K562 (cell line): Measurements from ENCODE around the gene TYRO3. TPM values are rescaled to one million over a fixed set of nuclear protein-coding genes. Genes with fewer than 3 reads are reported as not detected.

Source experiments
- BACH1 ChIP-seq: fragments of 200-800 bp; sonication (Bioruptor generic); IDR thresholded peaks from 2 replicates; pipeline ENCODE4 v1.6.1; 2016; ENCODE audit warnings: missing genetic modification characterization, missing compliant biosample characterization
- BMI1 ChIP-seq: fragments of 150-350 bp; IDR thresholded peaks from 2 replicates; pipeline ENCODE4 v1.6.1; 2014; ENCODE audit warnings: low read length
- CCNT2 ChIP-seq: IDR thresholded peaks from 2 replicates; pipeline ENCODE4 v1.6.1; 2011; ENCODE audit warnings: borderline replicate concordance, low read depth, mild to moderate bottlenecking, moderate library complexity, mixed read lengths, low read length; ENCODE audit not compliant: insufficient read length; ENCODE audit errors: extremely low read depth
- CREBBP ChIP-seq: IDR thresholded peaks from one replicate; pipeline ENCODE4 v1.6.1; 2012; ENCODE audit warnings: low read depth, mild to moderate bottlenecking, control low read depth, inconsistent platforms, low read length
- CREM ChIP-seq: IDR thresholded peaks from 2 replicates; pipeline ENCODE4 v1.6.1; 2014; ENCODE audit warnings: antibody characterized with exemption, low read depth
- DACH1 ChIP-seq: fragments of 450-650 bp; IDR thresholded peaks from 2 replicates; pipeline ENCODE4 v1.6.1; 2018; ENCODE audit not compliant: partially characterized antibody
- ESRRA ChIP-seq: fragments of 450-650 bp; IDR thresholded peaks from 2 replicates; pipeline ENCODE4 v1.6.1; 2014; ENCODE audit warnings: low read depth, mild to moderate bottlenecking, moderate library complexity, borderline replicate concordance
- GABPB2 ChIP-seq: fragments of 250-450 bp; sonication (Bioruptor Pico); conservative IDR thresholded peaks from 2 replicates; pipeline ENCODE4 v1.5.1; 2021; ENCODE audit warnings: mild to moderate bottlenecking
- HDAC3 ChIP-seq: fragments of 450-650 bp; IDR thresholded peaks from 2 replicates; pipeline ENCODE4 v1.6.1; 2018; ENCODE audit warnings: borderline replicate concordance, mild to moderate bottlenecking, moderate library complexity; ENCODE audit not compliant: partially characterized antibody
- MAX ChIP-seq: sonication (generic); formaldehyde crosslinking; IDR thresholded peaks from 2 replicates; pipeline ENCODE4 v1.9.0; 2022; ENCODE audit warnings: mild to moderate bottlenecking, missing genetic modification reagents
- MIER1 ChIP-seq: fragments of 450-650 bp; IDR thresholded peaks from 2 replicates; pipeline ENCODE4 v1.6.1; 2016; ENCODE audit warnings: antibody characterized with exemption, mild to moderate bottlenecking, low read depth
- POLR2AphosphoS2 ChIP-seq: IDR thresholded peaks from 2 replicates; pipeline ENCODE4 v1.6.1; 2012; ENCODE audit warnings: low read length, improper control_type of control experiment
- POLR2H ChIP-seq: IDR thresholded peaks from 2 replicates; pipeline ENCODE4 v1.6.1; 2016; ENCODE audit warnings: missing genetic modification characterization, low read depth, mild to moderate bottlenecking, control low read depth, missing compliant biosample characterization, moderate library complexity
- RBM17 ChIP-seq: fragments of 200-400 bp; formaldehyde crosslinking; IDR thresholded peaks from 2 replicates; pipeline ENCODE4 v1.6.1; 2017; ENCODE audit warnings: low read depth, mild to moderate bottlenecking, low read length, borderline replicate concordance
- RFX5 ChIP-seq: IDR thresholded peaks from 2 replicates; pipeline ENCODE4 v1.6.1; 2011; ENCODE audit warnings: low read depth, mild to moderate bottlenecking, improper control_type of control experiment, low read length
- SIN3B ChIP-seq: fragments of 450-650 bp; IDR thresholded peaks from 2 replicates; pipeline ENCODE4 v1.6.1; 2017; ENCODE audit warnings: low read depth, mild to moderate bottlenecking, moderate library complexity
- SP2 ChIP-seq: IDR thresholded peaks from 2 replicates; pipeline ENCODE4 v1.6.1; 2011; ENCODE audit warnings: mild to moderate bottlenecking, low read depth, low read length, moderate library complexity; ENCODE audit not compliant: poor library complexity, severe bottlenecking; ENCODE audit errors: extremely low read depth
- TAF15 ChIP-seq: fragments of 200-400 bp; formaldehyde crosslinking; IDR thresholded peaks from 2 replicates; pipeline ENCODE4 v1.6.1; 2017; ENCODE audit warnings: mild to moderate bottlenecking, low read depth, low read length, moderate library complexity
- YBX1 ChIP-seq: fragments of 450-650 bp; IDR thresholded peaks from 2 replicates; pipeline ENCODE4 v1.7.1; 2016; ENCODE audit warnings: mild to moderate bottlenecking
- ZFP1 ChIP-seq: fragments of 450-650 bp; formaldehyde crosslinking; IDR thresholded peaks from 2 replicates; pipeline ENCODE4 v1.4.0; 2020; ENCODE audit warnings: mild to moderate bottlenecking, mixed read lengths
- ZNF347 ChIP-seq: fragments of 450-650 bp; formaldehyde crosslinking; IDR thresholded peaks from 2 replicates; pipeline ENCODE4 v1.4.0; 2020; ENCODE audit warnings: low read depth, mild to moderate bottlenecking, moderate library complexity
- ZNF740 ChIP-seq, 3 experiments: fragments of 200-800 bp in 1 of 3; sonication (Bioruptor generic) in 1 of 3; sonication (generic) in 1 of 3; formaldehyde crosslinking in 1 of 3; IDR thresholded peaks; 2 replicates each; pipeline versions ENCODE4 v1.6.1 to v1.8.0; 2016 to 2022; ENCODE audit warnings: mild to moderate bottlenecking in 2 of 3, missing compliant biosample characterization in 2 of 3, missing genetic modification characterization in 2 of 3, missing genetic modification reagents in 1 of 3
- polyA plus RNA-seq, 8 experiments: library from polyadenylated mRNA; depleted of rRNA in 4 of 8; stranded (reverse) in 5 of 8; unstranded in 3 of 8; fragments of >200 nt; fragmentation: Nextera tagmentation in 2 of 8; fragmentation: Illumina TruSeq in 1 of 8; extraction: Ambion mirVana in 2 of 8; extraction: Trizol in 1 of 8; gene quantifications; 2 replicates each; pipeline versions ENCODE4 v1.2.1 to v1.2.3, GENCODE V29; 2011 to 2014; ENCODE audit warnings: inconsistent platforms in 1 of 8, missing spikeins in 1 of 8
- total RNA-seq, 7 experiments: library from RNA; depleted of rRNA in 6 of 7; stranded (reverse); fragments of >200 nt in 6 of 7; fragmentation: Illumina TruSeq in 2 of 7; extraction: Trizol in 2 of 7; gene quantifications; 2 replicates each; pipeline versions ENCODE4 v1.2.1 to v1.2.3, GENCODE V29; 2011 to 2021; ENCODE audit warnings: low replicate concordance in 1 of 7
- TF ChIP-seq, protein P1 (sequence below), 2 experiments: fragments of 450-650 bp in 1 of 2; sonication (generic) in 1 of 2; formaldehyde crosslinking in 1 of 2; IDR thresholded peaks in 1 of 2; conservative IDR thresholded peaks in 1 of 2; 2 replicates each; pipeline versions ENCODE4 v1.6.1 to v1.8.1; 2016 to 2023; ENCODE audit warnings: mild to moderate bottlenecking in 2 of 2, moderate library complexity in 2 of 2, inconsistent platforms in 1 of 2, missing genetic modification reagents in 1 of 2

The TYRO3 gene
- total and polyA plus RNA-seq, 9 of the 15 experiments (the other 6 are each of a cell fraction or from before 2014, with no cell fraction given) = 2.6 to 39.6 (median 18.6) TPM

- TF ChIP-seq POLR2H (tag) (no peak), BMI1 (no peak), YBX1 (no peak), ZNF347 (CRISPR knock-in tag) (no peak), TAF15 (no peak), CCNT2 (peak; percentile 73), BACH1 (tag) (no peak), SIN3B (peak; percentile 47; the same call in 1 of the 2 replicates), POLR2AphosphoS2 (no peak), ZFP1 (no peak), MAX (CRISPR knock-in tag) (no peak), HDAC3 (no peak), CREM (peak; percentile 43), ZNF740 (CRISPR knock-in tag; IDR thresholded peaks at IDR 0.05) (no peak), ZNF740 (tag; IDR thresholded peaks at IDR 0.05) (no peak), DACH1 (no peak), RFX5 (no peak), GABPB2 (CRISPR knock-in tag) (no peak), SP2 (no peak), MIER1 (no peak), CREBBP (no peak), ESRRA (no peak), RBM17 (no peak)
- TF ChIP-seq, protein P1, sequence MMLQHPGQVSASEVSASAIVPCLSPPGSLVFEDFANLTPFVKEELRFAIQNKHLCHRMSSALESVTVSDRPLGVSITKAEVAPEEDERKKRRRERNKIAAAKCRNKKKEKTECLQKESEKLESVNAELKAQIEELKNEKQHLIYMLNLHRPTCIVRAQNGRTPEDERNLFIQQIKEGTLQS (IDR thresholded peaks at IDR 0.05) = no peak
- TF ChIP-seq, protein P1 (CRISPR knock-in tag; conservative IDR thresholded peaks at IDR 0.05) = no peak
Measured at GRCh38 chr15:41558400-41559238, at the start of gene TYRO3 (continued).
